GM04504 (cell line): ENCODE data around the gene DNAI2.
"Not testable (repeated sequence)": the region's sequence is repeated elsewhere in the genome, so short reads cannot be mapped to it uniquely, and the experiment has no call there.

Experiments used
- DNase-seq: peaks from one replicate; pipeline ENCODE4 v3.0.0-alpha.2; 2012; ENCODE audit warnings: low read depth

DNAI2 gene

GRCh38 chr17:74244548-74244947, 29.5 kb upstream of the DNAI2 start:
- DNase-seq, result no peak

GRCh38 chr17:74245145-74245831, 28.7 kb upstream of the DNAI2 start:
- no peak for DNase-seq

GRCh38 chr17:74245871-74246270, 28.2 kb upstream of the DNAI2 start:
- no peak for DNase-seq

DNA sequence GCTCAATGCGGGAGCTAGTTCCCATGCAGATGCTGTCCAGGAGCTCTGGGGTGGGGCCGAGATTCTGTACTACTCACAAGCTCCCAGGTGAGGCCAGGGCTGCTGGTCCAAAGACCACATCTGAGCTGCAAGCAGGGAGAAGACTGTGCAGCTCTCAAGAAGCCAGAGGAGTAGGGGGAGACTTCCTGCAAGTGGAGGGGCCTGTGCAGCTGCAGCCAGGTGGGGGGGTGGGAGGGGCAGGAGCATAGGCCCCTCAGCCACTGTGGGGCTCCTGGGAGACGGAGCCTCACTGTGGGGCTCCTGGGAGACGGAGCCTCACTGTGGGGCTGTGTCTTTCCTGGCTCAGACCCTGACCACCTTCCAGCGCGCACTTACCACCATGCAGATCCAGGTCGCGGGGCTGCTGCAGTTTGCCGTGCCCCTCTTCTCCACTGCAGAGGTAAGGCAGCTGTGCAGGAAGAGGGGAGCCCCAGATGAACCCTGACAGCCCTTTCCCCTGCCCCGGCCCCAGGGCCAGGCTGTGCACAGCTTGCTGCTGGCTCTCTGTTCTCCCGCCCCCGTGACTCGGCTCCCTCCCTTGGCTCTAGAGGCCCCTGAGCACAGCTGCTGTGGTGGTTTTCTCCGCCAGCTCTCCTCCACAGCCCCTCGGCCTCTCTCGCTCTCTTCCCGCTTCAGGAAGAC, 24.3 kb upstream of the DNAI2 start:
- no peak for DNase-seq

GRCh38 chr17:74250324-74250995, 23.6 kb upstream of the DNAI2 start:
- no peak for DNase-seq

GRCh38 chr17:74251051-74251450, 23.0 kb upstream of the DNAI2 start:
- DNase-seq, result no peak

DNA sequence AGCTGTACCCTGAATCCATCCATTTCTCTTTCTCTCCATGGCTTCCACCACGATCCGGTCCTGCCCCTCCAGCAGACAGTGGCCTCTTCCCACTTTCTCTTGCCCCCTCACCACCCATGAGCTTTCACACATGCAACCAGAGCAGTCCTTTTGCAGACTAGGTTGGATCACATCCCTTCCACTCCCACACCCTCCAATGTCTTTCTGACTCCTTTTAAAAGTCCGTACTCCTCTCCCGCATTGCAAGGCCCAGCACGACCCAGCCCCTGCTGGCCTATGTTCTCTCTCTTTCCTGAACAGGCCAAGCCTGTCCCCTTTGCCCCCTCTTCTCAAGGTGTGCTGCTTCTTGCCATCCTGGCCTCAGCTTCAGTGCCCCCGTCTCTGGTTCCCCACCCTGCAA, 22.5 kb upstream of the DNAI2 start:
- DNase-seq, result no peak

DNA sequence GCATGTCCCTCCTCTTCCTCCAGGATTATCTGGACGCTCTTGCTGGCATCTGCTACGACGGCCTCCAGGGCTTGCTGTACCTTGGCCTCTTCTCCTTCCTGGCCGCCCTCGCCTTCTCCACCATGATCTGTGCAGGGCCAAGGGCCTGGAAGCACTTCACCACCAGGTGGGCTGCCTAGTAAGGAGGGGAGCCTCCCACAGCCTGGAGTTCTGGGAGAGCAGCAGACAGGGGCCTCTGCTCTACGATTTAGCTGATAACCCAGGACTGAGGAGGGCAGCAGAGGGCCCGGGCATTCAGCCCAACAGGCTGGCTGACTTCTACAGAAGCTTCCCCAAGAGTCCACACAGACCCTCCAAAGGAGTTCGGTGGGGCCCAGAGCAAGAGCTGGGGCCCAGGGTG, 21.8 kb upstream of the DNAI2 start:
- no peak for DNase-seq

DNA sequence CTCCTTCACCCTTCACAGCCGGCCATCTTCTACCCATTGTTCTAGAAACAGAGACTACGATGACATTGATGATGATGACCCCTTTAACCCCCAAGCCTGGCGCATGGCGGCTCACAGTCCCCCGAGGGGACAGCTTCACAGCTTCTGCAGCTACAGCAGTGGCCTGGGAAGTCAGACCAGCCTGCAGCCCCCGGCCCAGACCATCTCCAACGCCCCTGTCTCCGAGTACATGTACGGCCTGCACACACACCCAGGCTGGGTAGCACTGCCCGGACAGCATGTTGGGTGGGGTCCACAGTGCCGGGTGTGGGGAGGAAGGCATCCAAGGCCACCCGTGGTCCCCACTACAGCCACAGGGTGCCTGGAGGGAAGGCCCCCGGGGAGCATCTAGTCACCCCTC, 21.0 kb upstream of the DNAI2 start:
- DNase-seq, result no peak

DNA sequence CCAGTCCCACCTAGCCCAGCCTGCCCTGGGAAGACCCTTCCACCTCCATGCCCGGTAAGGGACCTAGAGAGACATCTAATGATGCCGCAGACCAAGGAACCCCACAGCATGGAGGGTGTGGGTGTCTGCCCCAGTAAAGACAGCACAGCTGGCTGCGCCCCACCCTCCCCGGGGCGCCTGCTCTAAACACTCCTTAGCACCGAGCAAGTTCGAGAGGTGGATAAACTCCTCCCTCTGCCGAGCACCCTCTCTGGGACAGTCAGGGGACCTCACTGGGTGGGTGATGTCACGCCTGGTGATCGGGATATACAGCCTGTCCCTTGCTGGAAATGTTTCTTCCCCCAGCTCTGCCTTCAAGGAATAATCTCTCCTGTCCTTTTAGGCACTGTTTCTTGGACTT, 16.7 kb upstream of the DNAI2 start:
- no peak for DNase-seq

DNA sequence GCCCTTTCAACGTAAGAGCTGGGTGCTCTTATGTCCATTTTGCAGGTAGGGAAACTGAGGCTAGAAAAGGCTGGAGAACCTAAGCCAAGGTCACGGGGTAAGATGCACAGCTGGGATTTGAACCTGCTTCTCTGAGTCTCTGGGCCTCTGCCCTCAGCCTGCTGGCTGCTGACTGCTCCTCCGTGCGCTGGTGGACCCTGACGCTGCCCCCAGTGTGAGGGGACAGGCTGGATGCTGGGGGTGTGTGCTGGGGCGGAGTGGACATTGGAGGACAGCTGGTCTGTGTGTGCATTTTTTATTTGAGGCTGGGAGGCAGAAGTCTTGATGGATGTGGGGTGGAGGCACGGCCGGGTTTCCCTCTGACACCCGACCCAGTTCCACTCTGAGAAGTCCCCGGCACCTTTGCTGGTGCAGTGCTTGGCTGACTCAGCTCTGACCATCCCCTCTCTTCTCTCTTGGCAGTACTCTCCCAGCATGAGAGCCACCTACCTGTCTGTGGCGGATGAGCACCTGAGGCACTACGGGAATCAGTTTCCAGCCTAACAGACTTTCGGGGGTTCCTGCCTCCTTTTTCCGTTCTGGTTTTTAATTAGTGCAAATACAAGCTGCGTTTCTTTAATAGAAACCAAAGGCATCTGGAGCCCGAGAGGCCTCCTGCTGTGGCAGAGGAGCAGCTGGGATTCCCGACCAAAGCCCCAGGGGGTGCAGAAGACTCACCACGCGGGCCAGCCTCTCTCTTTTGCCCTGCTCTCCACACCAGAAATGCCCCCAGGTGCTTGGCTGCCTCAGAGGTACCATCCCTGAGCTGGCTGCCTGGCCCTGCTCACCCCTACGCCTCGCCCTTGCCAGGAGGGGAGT, 14.1 kb upstream of the DNAI2 start:
- DNase-seq, result no peak

DNA sequence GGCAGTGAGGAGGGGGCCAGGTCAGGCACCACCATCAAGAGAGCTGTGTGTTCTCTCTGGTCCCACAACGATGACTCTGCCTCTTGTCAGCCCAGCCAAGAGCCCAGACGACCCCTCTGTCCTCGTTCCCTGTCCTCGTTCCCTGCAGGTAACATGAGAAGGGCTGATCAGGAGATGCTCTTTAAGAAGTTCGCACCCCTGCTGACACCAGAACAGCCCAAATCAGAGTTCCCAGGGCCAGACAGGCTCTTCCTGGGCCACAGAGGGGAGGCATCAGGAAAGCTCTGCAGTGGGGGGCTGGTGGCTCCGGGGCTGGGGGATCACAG, 13.5 kb upstream of the DNAI2 start:
- no peak for DNase-seq

DNA sequence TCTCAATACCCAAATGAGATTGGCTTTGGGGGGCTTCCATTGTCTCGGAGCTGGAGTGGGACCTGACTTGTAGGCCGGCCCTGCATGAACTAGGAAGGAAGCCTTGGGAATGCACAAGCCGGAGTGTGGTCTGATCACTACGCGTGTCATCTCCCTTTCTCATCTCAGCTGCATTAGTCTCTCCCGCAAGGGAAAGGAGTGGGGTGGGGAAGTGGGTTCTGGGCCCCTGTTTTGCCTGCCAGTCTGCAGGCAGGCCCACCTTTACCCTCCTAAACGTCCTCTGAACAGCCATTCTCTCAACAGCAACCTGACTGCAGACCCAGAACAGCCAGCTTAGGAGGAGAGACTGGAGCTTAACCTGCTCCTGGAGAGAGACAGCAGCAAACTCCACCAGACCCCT, 11.4 kb upstream of the DNAI2 start:
- no peak for DNase-seq

GRCh38 chr17:74267054-74267453, 7.0 kb upstream of the DNAI2 start:
- not testable (repeated sequence) for DNase-seq

DNA sequence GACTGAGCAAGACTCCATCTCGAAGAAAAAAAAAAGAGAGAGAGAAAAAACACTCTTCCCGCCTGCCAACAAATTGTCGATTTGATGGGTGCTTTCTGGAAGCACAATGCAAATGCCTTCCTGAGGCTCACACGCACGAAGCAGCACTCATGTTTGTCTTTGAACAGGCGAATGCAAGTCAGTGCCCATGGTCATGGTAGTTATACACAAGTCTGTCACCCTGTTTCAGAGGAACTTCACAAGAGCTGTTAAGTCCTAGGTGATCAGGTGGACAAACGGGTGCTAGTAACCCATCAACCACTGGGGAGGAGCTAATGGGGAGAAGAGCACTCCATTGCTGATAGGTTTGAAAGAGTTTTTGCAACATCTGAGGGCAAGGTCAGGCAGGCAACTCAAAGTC, 6.5 kb upstream of the DNAI2 start:
- DNase-seq, result no peak

GRCh38 chr17:74267987-74268499, 6.0 kb upstream of the DNAI2 start:
- no peak for DNase-seq

DNA sequence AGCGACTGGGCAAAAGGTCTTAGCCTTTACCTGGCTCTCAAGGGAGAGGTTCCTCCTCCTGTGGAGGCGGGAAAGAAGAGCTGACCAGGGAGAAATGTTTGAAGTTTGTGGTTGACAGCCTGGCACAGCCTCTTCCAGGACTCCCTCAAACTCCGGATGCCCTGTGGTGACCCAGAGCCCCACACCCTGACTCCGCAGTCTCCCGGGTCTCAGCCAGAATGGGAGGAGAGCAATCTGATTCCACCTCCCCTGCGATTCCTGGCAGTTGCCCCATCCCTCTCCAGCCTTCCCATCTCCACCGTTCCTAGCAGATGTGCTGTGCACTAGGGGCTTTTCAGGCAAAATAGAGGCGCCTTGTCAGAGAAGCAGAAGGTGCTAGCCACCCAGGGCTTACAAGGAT, 5.5 kb upstream of the DNAI2 start:
- DNase-seq, result no peak

GRCh38 chr17:74270333-74270732, 3.7 kb upstream of the DNAI2 start:
- DNase-seq, result no peak

- DNase-seq, result no peak
Measured at GRCh38 chr17:74271281-74271680, 2.8 kb upstream of the DNAI2 start.

GRCh38 chr17:74271901-74272561, 2.0 kb upstream of the DNAI2 start:
- DNase-seq, result no peak

DNA sequence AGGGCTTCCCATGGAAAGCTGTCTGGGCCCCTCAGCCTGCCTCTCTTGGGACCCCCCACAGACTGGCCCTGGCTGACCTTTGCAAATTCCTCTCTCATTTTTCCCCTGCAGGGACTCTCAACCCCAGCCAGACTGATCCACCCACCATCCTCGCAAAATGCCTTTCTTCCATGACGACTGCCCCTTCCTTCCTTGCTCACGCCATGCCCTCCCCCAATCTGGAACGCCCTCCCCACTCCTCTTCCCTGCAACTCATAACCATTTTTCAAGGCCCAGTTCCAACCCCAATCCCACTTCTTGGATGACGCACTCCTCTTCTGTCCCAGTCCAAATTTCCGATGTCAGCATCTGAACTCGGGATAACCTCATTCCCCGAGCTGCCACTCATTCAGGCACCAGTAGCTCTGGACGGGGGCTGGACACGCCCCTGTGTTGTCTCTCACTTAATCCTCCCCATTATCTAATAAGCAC, 1.3 kb upstream of the DNAI2 start:
- no peak for DNase-seq
